Uterus (tissue), 4 donors: ENCODE results near the gene LYST. TPM values are rescaled to one million over a fixed set of nuclear protein-coding genes. Genes with fewer than 3 reads are reported as not detected.

ENCODE experiments used
- DNase-seq, 2 donors: peaks; one replicate each; pipeline ENCODE4 v3.0.0-alpha.2; 2019 to 2020
- H3K27ac ChIP-seq, 2 donors: fragments of 200-600 bp; sonication (generic); 1 replicate in 1 of 2; 2 replicates in 1 of 2; pipeline ENCODE4 v1.5.1; 2016 to 2018
- H3K27me3 ChIP-seq, 2 donors: fragments of 200-600 bp; sonication (generic); one replicate each; pipeline ENCODE4 v1.5.1; 2018 to 2019; ENCODE audit warnings: control low read depth in 1 of 2
- H3K36me3 ChIP-seq, 2 donors: fragments of 200-600 bp; sonication (generic); one replicate each; pipeline ENCODE4 v1.5.1; 2019; ENCODE audit warnings: control low read depth in 1 of 2
- H3K4me1 ChIP-seq, 2 donors: fragments of 200-600 bp; sonication (generic); one replicate each; pipeline ENCODE4 v1.5.1; 2018 to 2019; ENCODE audit warnings: control low read depth in 1 of 2
- H3K4me3 ChIP-seq, 2 donors: fragments of 200-600 bp; sonication (generic); 1 replicate in 1 of 2; 2 replicates in 1 of 2; pipeline ENCODE4 v1.5.1; 2018 to 2019; ENCODE audit warnings: mild to moderate bottlenecking in 1 of 2
- H3K9me3 ChIP-seq, 2 donors: fragments of 200-600 bp; sonication (generic); one replicate each; pipeline ENCODE4 v1.5.1; 2019; ENCODE audit warnings: control low read depth in 1 of 2
- POLR2A ChIP-seq, 2 donors: fragments of 450-650 bp; IDR thresholded peaks; one replicate each; pipeline ENCODE4 v1.6.1; 2016; ENCODE audit warnings: antibody characterized with exemption in 2 of 2, mild to moderate bottlenecking in 1 of 2, moderate library complexity in 1 of 2
- intact Hi-C: fragments of 100-400 bp; cut with DNase I; formaldehyde crosslinking; loops from one replicate; pipeline ENCODE4 v1.15.1; 2023; ENCODE audit warnings: low total_unique reads
- total RNA-seq, 4 donors: library from RNA; depleted of rRNA in 3 of 4; stranded (reverse); fragments of >200 nt in 3 of 4; gene quantifications; one replicate each; pipeline versions ENCODE4 v1.1.0 to v1.2.4, GENCODE V29; 2014 to 2023
- TF ChIP-seq, protein P1 (sequence below), 4 experiments: fragments of 200-600 bp in 2 of 4; fragments of 450-650 bp in 2 of 4; sonication (generic) in 2 of 4; IDR thresholded peaks; one replicate each; pipeline ENCODE4 v1.5.1; 2016 to 2019; ENCODE audit warnings: antibody characterized with exemption in 4 of 4, mild to moderate bottlenecking in 2 of 4, moderate library complexity in 1 of 4
- donor health status: DM: yes; HTN: yes; CAD: no.

Gene LYST
- total RNA-seq, 4 donors from 2014 or later, result 25.6 to 68.2 (median 32.9) TPM

DNA sequence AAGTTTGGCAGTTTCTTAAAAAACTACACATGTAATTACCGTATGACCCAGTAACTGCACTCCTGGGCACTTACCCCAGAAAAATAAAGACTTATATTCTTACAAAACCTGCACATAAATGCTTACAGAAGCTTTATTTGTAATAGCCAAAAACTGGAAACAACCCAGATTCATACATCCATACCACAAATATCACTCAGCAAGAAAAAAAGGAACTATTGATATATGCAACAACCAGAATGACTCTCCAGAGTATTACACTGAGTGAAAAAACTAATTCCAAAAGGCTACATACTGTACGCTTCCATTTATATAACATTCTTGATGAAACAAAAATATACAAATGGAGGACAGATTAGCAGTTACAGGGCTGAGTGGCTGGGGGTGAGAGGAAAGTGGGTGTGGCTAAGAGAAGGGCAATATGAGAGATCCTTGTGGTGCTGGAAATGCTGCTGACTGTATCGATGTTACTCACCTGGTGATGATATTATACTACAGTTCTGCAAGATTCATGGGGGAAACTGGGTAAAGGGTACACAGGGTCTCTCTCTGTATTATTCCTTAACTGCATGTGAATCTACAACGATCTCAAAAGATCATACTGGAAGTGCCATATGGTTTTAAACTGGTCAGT is 121.1 kb downstream of the LYST start:
- Histone ChIP-seq H3K4me3 (no peak overlapping the region), H3K27ac (no peak overlapping the region), H3K4me1 (no peaks in the 10 kb centered on the region), H3K36me3 (no peaks in the 10 kb centered on the region), H3K9me3 (no peaks in the 10 kb centered on the region), H3K27me3 (no peaks in the 10 kb centered on the region)
- no peak for TF ChIP-seq POLR2A (IDR thresholded peaks at IDR 0.05)
- TF ChIP-seq, protein P1, sequence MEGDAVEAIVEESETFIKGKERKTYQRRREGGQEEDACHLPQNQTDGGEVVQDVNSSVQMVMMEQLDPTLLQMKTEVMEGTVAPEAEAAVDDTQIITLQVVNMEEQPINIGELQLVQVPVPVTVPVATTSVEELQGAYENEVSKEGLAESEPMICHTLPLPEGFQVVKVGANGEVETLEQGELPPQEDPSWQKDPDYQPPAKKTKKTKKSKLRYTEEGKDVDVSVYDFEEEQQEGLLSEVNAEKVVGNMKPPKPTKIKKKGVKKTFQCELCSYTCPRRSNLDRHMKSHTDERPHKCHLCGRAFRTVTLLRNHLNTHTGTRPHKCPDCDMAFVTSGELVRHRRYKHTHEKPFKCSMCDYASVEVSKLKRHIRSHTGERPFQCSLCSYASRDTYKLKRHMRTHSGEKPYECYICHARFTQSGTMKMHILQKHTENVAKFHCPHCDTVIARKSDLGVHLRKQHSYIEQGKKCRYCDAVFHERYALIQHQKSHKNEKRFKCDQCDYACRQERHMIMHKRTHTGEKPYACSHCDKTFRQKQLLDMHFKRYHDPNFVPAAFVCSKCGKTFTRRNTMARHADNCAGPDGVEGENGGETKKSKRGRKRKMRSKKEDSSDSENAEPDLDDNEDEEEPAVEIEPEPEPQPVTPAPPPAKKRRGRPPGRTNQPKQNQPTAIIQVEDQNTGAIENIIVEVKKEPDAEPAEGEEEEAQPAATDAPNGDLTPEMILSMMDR (IDR thresholded peaks at IDR 0.05), result no peak
- intact Hi-C loops, result no loop called here
- no peak for DNase-seq

GRCh38 chr1:235742914-235743599 is 123.6 kb downstream of the LYST start:
- TF ChIP-seq, protein P1 (IDR thresholded peaks at IDR 0.05), result no peak
- no peak for TF ChIP-seq POLR2A (IDR thresholded peaks at IDR 0.05)
- no peaks in the 10 kb centered on the region for H3K27me3 ChIP-seq
- H3K4me1 ChIP-seq, result no peaks in the 10 kb centered on the region
- intact Hi-C loops, result no loop called here
- H3K27ac ChIP-seq, result no peak overlapping the region
- H3K36me3 ChIP-seq, result no peaks in the 10 kb centered on the region
- H3K4me3 ChIP-seq, result no peak overlapping the region
- no peaks in the 10 kb centered on the region for H3K9me3 ChIP-seq
- no peak for DNase-seq

DNA sequence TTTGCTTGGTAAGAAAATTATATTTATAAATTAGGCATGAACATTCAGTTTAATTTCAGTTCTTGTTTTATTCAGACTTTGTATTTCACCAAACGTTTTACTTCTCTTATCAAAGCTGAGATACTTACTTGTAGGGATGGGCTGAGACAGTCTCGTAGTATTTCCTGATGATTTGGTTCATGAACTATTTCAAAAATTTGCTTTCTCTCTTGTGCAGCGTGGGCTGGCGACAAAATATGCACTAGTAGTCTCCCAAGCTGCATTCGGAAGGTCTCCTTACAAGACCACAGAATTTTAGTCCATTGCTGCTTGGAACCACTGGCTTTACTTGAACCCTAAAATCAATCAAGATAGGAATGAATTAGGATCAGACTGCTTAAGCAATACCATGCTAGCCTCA is 125.4 kb downstream of the LYST start:
- no peak overlapping the region for H3K4me3 ChIP-seq
- H3K9me3 ChIP-seq, result no peaks in the 10 kb centered on the region
- H3K27ac ChIP-seq, result no peak overlapping the region
- H3K4me1 ChIP-seq, result no peaks in the 10 kb centered on the region
- no peaks in the 10 kb centered on the region for H3K36me3 ChIP-seq
- TF ChIP-seq, protein P1 (IDR thresholded peaks at IDR 0.05), result no peak
- TF ChIP-seq POLR2A (IDR thresholded peaks at IDR 0.05), result no peak
- no peak for DNase-seq
- intact Hi-C loops, result no loop called here
- no peaks in the 10 kb centered on the region for H3K27me3 ChIP-seq

- Histone ChIP-seq H3K27me3 (no peaks in the 10 kb centered on the region), H3K36me3 (no peaks in the 10 kb centered on the region), H3K4me3 (no peak overlapping the region), H3K9me3 (no peaks in the 10 kb centered on the region), H3K4me1 (no peaks in the 10 kb centered on the region), H3K27ac (no peak overlapping the region)
- no peak for DNase-seq
- intact Hi-C loops, result no loop called here
- no peak for TF ChIP-seq POLR2A (IDR thresholded peaks at IDR 0.05)
- TF ChIP-seq, protein P1 (IDR thresholded peaks at IDR 0.05), result no peak
Observed at GRCh38 chr1:235739631-235740030, 127.1 kb downstream of the LYST start.

DNA sequence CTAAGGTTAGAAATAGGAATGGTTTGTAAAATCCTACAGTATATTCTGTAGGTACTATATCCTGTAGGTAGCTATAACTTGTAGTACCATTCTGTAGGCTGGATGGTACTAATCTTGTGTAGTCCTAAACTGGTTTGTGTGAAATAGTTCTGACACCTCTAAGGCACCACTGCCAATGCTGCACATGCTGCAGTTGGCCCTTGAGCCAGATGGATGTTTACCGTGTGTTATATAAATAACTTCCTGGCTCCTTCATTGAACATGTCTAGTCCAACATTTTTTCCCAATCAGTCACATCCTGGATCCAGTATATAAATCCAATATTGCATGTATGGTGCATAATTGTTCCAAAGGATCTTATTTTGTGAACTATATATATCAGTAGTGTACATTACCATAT is 127.6 kb downstream of the LYST start:
- DNase-seq, result no peak
- no peaks in the 10 kb centered on the region for H3K9me3 ChIP-seq
- TF ChIP-seq, protein P1 (IDR thresholded peaks at IDR 0.05), result no peak
- TF ChIP-seq POLR2A (IDR thresholded peaks at IDR 0.05), result no peak
- no peaks in the 10 kb centered on the region for H3K36me3 ChIP-seq
- no peak overlapping the region for H3K4me3 ChIP-seq
- no peak overlapping the region for H3K27ac ChIP-seq
- H3K4me1 ChIP-seq, result no peaks in the 10 kb centered on the region
- H3K27me3 ChIP-seq, result no peaks in the 10 kb centered on the region
- intact Hi-C loops, result no loop called here
